Neural progenitor cell (in vitro differentiated cells): ENCODE data around the gene DGLUCY. TPM values are rescaled to one million over a fixed set of nuclear protein-coding genes. Genes with fewer than 3 reads are reported as not detected.

Source experiments
- DNase-seq: peaks from one replicate; pipeline ENCODE4 v3.0.0-alpha.2; 2016; ENCODE audit warnings: low spot score
- H2AFZ ChIP-seq: fragments of 200-600 bp; sonication (generic); replicated peaks from 2 replicates; pipeline ENCODE4 v1.6.1; 2016; ENCODE audit warnings: antibody characterized with exemption
- H3F3A ChIP-seq: fragments of 200-600 bp; sonication (generic); 2 replicates; pipeline ENCODE4 v1.6.1; 2016; ENCODE audit warnings: antibody characterized with exemption, low read depth
- H3K27ac ChIP-seq: fragments of 200-600 bp; sonication (generic); 2 replicates; pipeline ENCODE4 v1.5.1; 2016; ENCODE audit warnings: mild to moderate bottlenecking
- H3K27me3 ChIP-seq: fragments of 200-600 bp; sonication (generic); 2 replicates; pipeline ENCODE4 v1.6.1; 2016; ENCODE audit warnings: mild to moderate bottlenecking, moderate library complexity
- H3K36me3 ChIP-seq: fragments of 200-600 bp; sonication (generic); 2 replicates; pipeline ENCODE4 v1.5.1; 2016
- H3K4me1 ChIP-seq: fragments of 200-600 bp; sonication (generic); 2 replicates; pipeline ENCODE4 v1.6.1; 2016; ENCODE audit warnings: mixed run types
- H3K4me2 ChIP-seq: fragments of 200-600 bp; sonication (generic); 2 replicates; pipeline ENCODE4 v1.6.1; 2016
- H3K4me3 ChIP-seq: fragments of 200-600 bp; sonication (generic); 2 replicates; pipeline ENCODE4 v1.5.1; 2016
- H3K79me2 ChIP-seq: fragments of 200-600 bp; sonication (generic); 2 replicates; pipeline ENCODE4 v1.6.1; 2016; ENCODE audit warnings: low read depth
- H3K9ac ChIP-seq: fragments of 200-600 bp; sonication (generic); 2 replicates; pipeline ENCODE4 v1.6.1; 2016
- H3K9me3 ChIP-seq: fragments of 200-600 bp; sonication (generic); 2 replicates; pipeline ENCODE4 v1.5.1; 2016; ENCODE audit warnings: low read depth
- H4K20me1 ChIP-seq: fragments of 200-600 bp; sonication (generic); 2 replicates; pipeline ENCODE4 v1.6.1; 2016; ENCODE audit warnings: low read depth
- H3K27ac Mint-ChIP-seq: 3 replicates; pipeline ENCODE4 v1.8.0; 2021; ENCODE audit warnings: mixed read lengths
- H3K27me3 Mint-ChIP-seq: 2 replicates; pipeline ENCODE4 v1.8.0; 2022; ENCODE audit warnings: low read depth, mild to moderate bottlenecking, inconsistent platforms, moderate library complexity, mixed read lengths; ENCODE audit not compliant: insufficient read depth
- H3K36me3 Mint-ChIP-seq: 3 replicates; pipeline ENCODE4 v1.8.0; 2021; ENCODE audit warnings: mixed read lengths
- H3K4me1 Mint-ChIP-seq: 3 replicates; pipeline ENCODE4 v1.8.0; 2021; ENCODE audit warnings: mixed read lengths
- H3K4me3 Mint-ChIP-seq: 3 replicates; pipeline ENCODE4 v1.8.0; 2021; ENCODE audit warnings: mild to moderate bottlenecking, moderate library complexity, mixed read lengths
- H3K9me3 Mint-ChIP-seq: 3 replicates; pipeline ENCODE4 v1.8.0; 2020; ENCODE audit warnings: mixed read lengths
- EZH2 ChIP-seq: fragments of 200-600 bp; sonication (generic); IDR thresholded peaks from 2 replicates; pipeline ENCODE4 v1.6.1; 2017; ENCODE audit warnings: antibody characterized with exemption, mild to moderate bottlenecking, moderate library complexity
- EZH2phosphoT487 ChIP-seq: fragments of 200-600 bp; sonication (generic); IDR thresholded peaks from 2 replicates; pipeline ENCODE4 v1.6.1; 2017; ENCODE audit warnings: antibody characterized with exemption
- total RNA-seq: library from RNA; depleted of rRNA; stranded (reverse); fragments of >200 nt; gene quantifications from 2 replicates; pipeline ENCODE4 v1.2.3, GENCODE V29; 2015; ENCODE audit warnings: low replicate concordance
- TF ChIP-seq, protein P1 (sequence below): fragments of 200-600 bp; sonication (generic); IDR thresholded peaks from 2 replicates; pipeline ENCODE4 v1.5.1; 2017; ENCODE audit warnings: antibody characterized with exemption, mild to moderate bottlenecking

DGLUCY gene
- total RNA-seq, 1 donor from 2014 or later, result 17.0 TPM

- no peaks in the 10 kb centered on the region for H3K36me3 ChIP-seq
- H3K9me3 ChIP-seq, result no peaks in the 10 kb centered on the region
- no peaks in the 10 kb centered on the region for H3K4me1 ChIP-seq
- H3K36me3 Mint-ChIP-seq, result peaks cover 3% of the 10 kb centered on the region
- H3K9ac ChIP-seq, result no peak overlapping the region
- no peaks in the 10 kb centered on the region for H3K27me3 ChIP-seq
- DNase-seq, result no peak
- H4K20me1 ChIP-seq, result no peaks in the 10 kb centered on the region
- no peaks in the 10 kb centered on the region for H3K79me2 ChIP-seq
- H3K27me3 Mint-ChIP-seq, result peaks cover 10% of the 10 kb centered on the region
- no peak overlapping the region for H3K4me2 ChIP-seq
- H3K4me3 ChIP-seq, result no peak overlapping the region
- H3K27ac ChIP-seq, result no peak overlapping the region
- TF ChIP-seq, protein P1, sequence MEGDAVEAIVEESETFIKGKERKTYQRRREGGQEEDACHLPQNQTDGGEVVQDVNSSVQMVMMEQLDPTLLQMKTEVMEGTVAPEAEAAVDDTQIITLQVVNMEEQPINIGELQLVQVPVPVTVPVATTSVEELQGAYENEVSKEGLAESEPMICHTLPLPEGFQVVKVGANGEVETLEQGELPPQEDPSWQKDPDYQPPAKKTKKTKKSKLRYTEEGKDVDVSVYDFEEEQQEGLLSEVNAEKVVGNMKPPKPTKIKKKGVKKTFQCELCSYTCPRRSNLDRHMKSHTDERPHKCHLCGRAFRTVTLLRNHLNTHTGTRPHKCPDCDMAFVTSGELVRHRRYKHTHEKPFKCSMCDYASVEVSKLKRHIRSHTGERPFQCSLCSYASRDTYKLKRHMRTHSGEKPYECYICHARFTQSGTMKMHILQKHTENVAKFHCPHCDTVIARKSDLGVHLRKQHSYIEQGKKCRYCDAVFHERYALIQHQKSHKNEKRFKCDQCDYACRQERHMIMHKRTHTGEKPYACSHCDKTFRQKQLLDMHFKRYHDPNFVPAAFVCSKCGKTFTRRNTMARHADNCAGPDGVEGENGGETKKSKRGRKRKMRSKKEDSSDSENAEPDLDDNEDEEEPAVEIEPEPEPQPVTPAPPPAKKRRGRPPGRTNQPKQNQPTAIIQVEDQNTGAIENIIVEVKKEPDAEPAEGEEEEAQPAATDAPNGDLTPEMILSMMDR, result no peak
- TF ChIP-seq EZH2phosphoT487, result no peak
- no peak for TF ChIP-seq EZH2
- no peak overlapping the region for H2AFZ ChIP-seq
- peaks cover 18% of the 10 kb centered on the region for H3K9me3 Mint-ChIP-seq
- H3F3A ChIP-seq, result no peaks in the 10 kb centered on the region
- no peak overlapping the region for H3K27ac Mint-ChIP-seq
- H3K4me3 Mint-ChIP-seq, result no peak overlapping the region
- peaks cover 4% of the 10 kb centered on the region for H3K4me1 Mint-ChIP-seq
Observed at GRCh38 chr14:91237219-91237618, 123.3 kb downstream of the DGLUCY start.

- Mint-ChIP-seq H3K9me3 (peaks cover 15% of the 10 kb centered on the region), H3K27me3 (peaks cover 10% of the 10 kb centered on the region), H3K27ac (no peak overlapping the region)
Observed at GRCh38 chr14:91238085-91238484, 124.2 kb downstream of the DGLUCY start.

DNA sequence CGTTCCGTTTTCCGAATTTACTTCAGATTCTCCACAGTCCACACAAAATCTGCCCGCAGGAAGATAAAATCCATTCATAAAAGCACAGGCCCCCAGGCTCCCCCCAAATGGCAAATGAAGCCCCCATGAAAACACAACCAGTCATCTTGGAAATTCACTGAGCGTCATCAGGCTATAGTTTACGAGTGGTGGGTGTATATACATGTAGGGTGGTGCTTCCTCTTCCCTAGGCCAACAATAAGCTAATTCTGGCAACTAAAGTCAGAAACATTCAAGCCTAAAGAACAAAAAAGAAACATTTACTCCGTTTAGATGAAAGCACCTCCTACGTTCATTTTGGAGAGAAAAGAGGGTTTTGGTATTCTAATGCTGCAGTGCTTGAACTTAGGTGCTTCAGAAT lies 124.8 kb downstream of the DGLUCY start:
- H3K4me1 ChIP-seq, result no peaks in the 10 kb centered on the region
- no peaks in the 10 kb centered on the region for H3K27me3 ChIP-seq
- TF ChIP-seq EZH2, result no peak
- TF ChIP-seq, protein P1, result no peak
- TF ChIP-seq EZH2phosphoT487, result no peak
- H3K27me3 Mint-ChIP-seq, result peaks cover 13% of the 10 kb centered on the region
- H3K79me2 ChIP-seq, result no peaks in the 10 kb centered on the region
- H3K9ac ChIP-seq, result no peak overlapping the region
- no peaks in the 10 kb centered on the region for H3F3A ChIP-seq
- no peak overlapping the region for H3K4me3 ChIP-seq
- H2AFZ ChIP-seq, result no peak overlapping the region
- peaks cover 2% of the 10 kb centered on the region for H3K4me1 Mint-ChIP-seq
- H3K36me3 Mint-ChIP-seq, result no peaks in the 10 kb centered on the region
- peaks cover 15% of the 10 kb centered on the region for H3K9me3 Mint-ChIP-seq
- H4K20me1 ChIP-seq, result no peaks in the 10 kb centered on the region
- H3K4me3 Mint-ChIP-seq, result no peak overlapping the region
- H3K4me2 ChIP-seq, result no peak overlapping the region
- H3K27ac ChIP-seq, result no peak overlapping the region
- no peak for DNase-seq
- H3K36me3 ChIP-seq, result no peaks in the 10 kb centered on the region
- no peak overlapping the region for H3K27ac Mint-ChIP-seq
- H3K9me3 ChIP-seq, result no peaks in the 10 kb centered on the region

More at GRCh38 chr14:91238085-91238484, 124.2 kb downstream of the DGLUCY start:
- Histone ChIP-seq H3K4me2 (no peak overlapping the region), H3K9me3 (no peaks in the 10 kb centered on the region), H3K27ac (no peak overlapping the region), H4K20me1 (no peaks in the 10 kb centered on the region), H3K79me2 (no peaks in the 10 kb centered on the region), H3K27me3 (no peaks in the 10 kb centered on the region), H3K4me1 (no peaks in the 10 kb centered on the region), H2AFZ (no peak overlapping the region), H3K36me3 (no peaks in the 10 kb centered on the region), H3F3A (no peaks in the 10 kb centered on the region), H3K4me3 (no peak overlapping the region), H3K9ac (no peak overlapping the region)
- Mint-ChIP-seq H3K4me3 (no peak overlapping the region), H3K36me3 (no peaks in the 10 kb centered on the region), H3K4me1 (no peaks in the 10 kb centered on the region)
- DNase-seq, result no peak
- TF ChIP-seq EZH2phosphoT487, result no peak
- TF ChIP-seq EZH2, result no peak
- TF ChIP-seq, protein P1, result no peak
